ENCODE data around the gene HOXA6. TPM values are rescaled to one million over a fixed set of nuclear protein-coding genes. Genes with fewer than 3 reads are reported as not detected.

Gene HOXA6
- polyA plus RNA-seq, 3 donors, result not detected

GRCh38 chr7:27138985-27139333, 8.6 kb downstream of the HOXA6 start:
- Mint-ChIP-seq H3K27me3 (ENCODE audit: low read depth in 3 of 3) (peaks cover 17 to 40% (median 20%) of the 10 kb centered on the region in 3 donors), H3K4me3 (no peak overlapping the region), H3K36me3 (peaks cover 0 to 2% of the 10 kb centered on the region in 2 donors), H3K4me1 (peaks cover 33% of the 10 kb centered on the region), H3K9me3 (peaks cover 3 to 16% (median 9%) of the 10 kb centered on the region in 7 donors), H3K27ac (no peak overlapping the region)
- no peak overlapping the region for H3K4me2 ChIP-seq (replicated peaks; ENCODE audit: extremely low read depth, low read length, poor library complexity, severe bottlenecking)
- no peak for DNase-seq
- peaks cover 12 to 37% of the 10 kb centered on the region in 2 donors for H3K27me3 ChIP-seq (ENCODE audit: control insufficient read depth in 2 of 2, insufficient read depth in 2 of 2, low read length in 2 of 2)
- no peak overlapping the region for H3K27ac ChIP-seq (ENCODE audit: low read depth in 1 of 2, low read length in 2 of 2)
- H3K79me2 ChIP-seq (ENCODE audit: insufficient read depth, low read length), result no peaks in the 10 kb centered on the region
- H3K4me1 ChIP-seq (ENCODE audit: control insufficient read depth in 1 of 2, insufficient read depth in 2 of 2, low read length in 2 of 2), result peaks cover 16 to 28% of the 10 kb centered on the region in 2 donors
- WGBS (ENCODE audit: insufficient coverage), result 91% methylated on average over 7 of the region's 11 CpGs
- no peaks in the 10 kb centered on the region for H4K20me1 ChIP-seq (ENCODE audit: insufficient read depth, low read length)
- no peak overlapping the region for H3K9ac ChIP-seq (ENCODE audit: insufficient read depth, low read length, poor library complexity, severe bottlenecking)
- H3K9me3 ChIP-seq (replicated peaks in 1 of 2; ENCODE audit: control insufficient read depth in 1 of 2, insufficient read depth in 1 of 2, low read length in 2 of 2), result peaks cover 0 to 3% of the 10 kb centered on the region in 2 donors
- TF ChIP-seq, protein P1, sequence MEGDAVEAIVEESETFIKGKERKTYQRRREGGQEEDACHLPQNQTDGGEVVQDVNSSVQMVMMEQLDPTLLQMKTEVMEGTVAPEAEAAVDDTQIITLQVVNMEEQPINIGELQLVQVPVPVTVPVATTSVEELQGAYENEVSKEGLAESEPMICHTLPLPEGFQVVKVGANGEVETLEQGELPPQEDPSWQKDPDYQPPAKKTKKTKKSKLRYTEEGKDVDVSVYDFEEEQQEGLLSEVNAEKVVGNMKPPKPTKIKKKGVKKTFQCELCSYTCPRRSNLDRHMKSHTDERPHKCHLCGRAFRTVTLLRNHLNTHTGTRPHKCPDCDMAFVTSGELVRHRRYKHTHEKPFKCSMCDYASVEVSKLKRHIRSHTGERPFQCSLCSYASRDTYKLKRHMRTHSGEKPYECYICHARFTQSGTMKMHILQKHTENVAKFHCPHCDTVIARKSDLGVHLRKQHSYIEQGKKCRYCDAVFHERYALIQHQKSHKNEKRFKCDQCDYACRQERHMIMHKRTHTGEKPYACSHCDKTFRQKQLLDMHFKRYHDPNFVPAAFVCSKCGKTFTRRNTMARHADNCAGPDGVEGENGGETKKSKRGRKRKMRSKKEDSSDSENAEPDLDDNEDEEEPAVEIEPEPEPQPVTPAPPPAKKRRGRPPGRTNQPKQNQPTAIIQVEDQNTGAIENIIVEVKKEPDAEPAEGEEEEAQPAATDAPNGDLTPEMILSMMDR (IDR thresholded peaks at IDR 0.05), result no peak
- H2AFZ ChIP-seq (ENCODE audit: insufficient read depth, low read depth, low read length, poor library complexity, severe bottlenecking), result no peak overlapping the region
- H3K36me3 ChIP-seq (replicated peaks in 1 of 2; ENCODE audit: control insufficient read depth in 1 of 2, insufficient read depth in 2 of 2, low read length in 2 of 2), result no peaks in the 10 kb centered on the region
- no peak overlapping the region for H3K4me3 ChIP-seq (replicated peaks in 1 of 3; ENCODE audit: low read depth in 2 of 3, low read length in 3 of 3)
- intact Hi-C loops (cut with micrococcal nuclease), result no loop called here

DNA sequence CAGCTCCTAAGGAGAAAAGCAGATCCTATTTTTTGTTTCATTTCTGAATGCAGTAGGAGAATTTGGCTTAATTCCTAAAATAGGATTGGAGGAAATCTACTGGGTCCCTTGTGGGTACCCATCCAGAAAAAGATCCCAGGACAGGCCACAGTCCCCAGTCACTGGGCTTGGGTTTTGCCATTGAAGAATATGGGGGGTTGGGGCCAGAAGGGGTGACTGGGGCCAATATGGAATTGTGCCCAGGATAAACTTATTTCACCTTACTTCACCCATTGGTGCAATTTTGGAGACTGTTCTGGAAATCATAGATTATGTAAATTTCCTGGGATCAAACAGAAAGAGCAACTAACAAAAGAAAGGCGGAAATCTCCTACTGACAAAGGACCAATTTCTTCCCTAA, 9.1 kb downstream of the HOXA6 start:
- DNase-seq, result no peak
- peaks cover 3 to 14% (median 5%) of the 10 kb centered on the region in 7 donors for H3K9me3 Mint-ChIP-seq
- H3K4me1 Mint-ChIP-seq, result peaks cover 35% of the 10 kb centered on the region
- Histone ChIP-seq H3K4me3 (replicated peaks in 1 of 3; ENCODE audit: low read depth in 2 of 3, low read length in 3 of 3) (no peak overlapping the region), H2AFZ (ENCODE audit: insufficient read depth, low read depth, low read length, poor library complexity, severe bottlenecking) (no peak overlapping the region), H3K4me2 (replicated peaks; ENCODE audit: extremely low read depth, low read length, poor library complexity, severe bottlenecking) (no peak overlapping the region), H3K9me3 (replicated peaks in 1 of 2; ENCODE audit: control insufficient read depth in 1 of 2, insufficient read depth in 1 of 2, low read length in 2 of 2) (no peaks in the 10 kb centered on the region), H3K36me3 (replicated peaks in 1 of 2; ENCODE audit: control insufficient read depth in 1 of 2, insufficient read depth in 2 of 2, low read length in 2 of 2) (no peaks in the 10 kb centered on the region), H3K27ac (ENCODE audit: low read depth in 1 of 2, low read length in 2 of 2) (no peak overlapping the region), H4K20me1 (ENCODE audit: insufficient read depth, low read length) (no peaks in the 10 kb centered on the region), H3K4me1 (ENCODE audit: control insufficient read depth in 1 of 2, insufficient read depth in 2 of 2, low read length in 2 of 2) (peaks cover 16 to 28% of the 10 kb centered on the region in 2 donors), H3K27me3 (ENCODE audit: control insufficient read depth in 2 of 2, insufficient read depth in 2 of 2, low read length in 2 of 2) (peaks cover 12 to 36% of the 10 kb centered on the region in 2 donors), H3K9ac (ENCODE audit: insufficient read depth, low read length, poor library complexity, severe bottlenecking) (no peak overlapping the region), H3K79me2 (ENCODE audit: insufficient read depth, low read length) (no peaks in the 10 kb centered on the region)
- peaks cover 16 to 38% (median 18%) of the 10 kb centered on the region in 3 donors for H3K27me3 Mint-ChIP-seq (ENCODE audit: low read depth in 3 of 3)
- no peak overlapping the region for H3K27ac Mint-ChIP-seq
- TF ChIP-seq, protein P1 (IDR thresholded peaks at IDR 0.05), result no peak
- peaks cover 0 to 2% of the 10 kb centered on the region in 2 donors for H3K36me3 Mint-ChIP-seq
- no peak overlapping the region for H3K4me3 Mint-ChIP-seq
- intact Hi-C loops (cut with micrococcal nuclease), result no loop called here
- WGBS (ENCODE audit: insufficient coverage), result no CpG with 5 or more reads among the region's 1 CpG

All from CD14-positive monocyte (primary cell).